CD4-positive, alpha-beta T cell treated with Interleukin-4 for 1 hour (primary cell): Measurements from ENCODE around the gene C17orf78.
"Not testable (repeated sequence)": the region's sequence is repeated elsewhere in the genome, so short reads cannot be mapped to it uniquely, and the experiment has no call there.

Experiments
- DNase-seq, 2 donors: peaks; one replicate each; pipeline ENCODE4 v3.0.0-alpha.2; 2020 to 2022

C17orf78 gene

GRCh38 chr17:37388266-37388665, 12.5 kb downstream of the C17orf78 start:
- DNase-seq, result no peak

DNA sequence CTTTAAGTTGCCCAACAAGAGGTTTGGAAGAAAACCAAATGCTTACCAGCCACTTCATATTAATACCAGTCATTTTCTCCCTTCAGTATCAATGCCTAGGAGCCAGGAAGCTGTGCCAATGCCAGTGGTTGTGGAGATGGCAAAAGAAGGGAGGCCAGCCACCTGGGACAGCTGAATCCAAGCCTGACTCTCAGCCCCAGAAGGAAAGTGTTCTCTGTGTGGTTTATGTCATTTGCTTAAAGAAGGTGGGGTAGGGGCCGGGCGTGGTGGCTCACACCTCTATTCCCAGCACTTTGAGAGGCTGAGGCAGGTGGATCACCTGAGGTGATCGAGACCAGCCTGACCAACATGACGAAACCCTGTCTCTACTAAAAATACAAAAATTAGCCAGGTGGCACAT, 13.4 kb downstream of the C17orf78 start:
- DNase-seq, result no peak

DNA sequence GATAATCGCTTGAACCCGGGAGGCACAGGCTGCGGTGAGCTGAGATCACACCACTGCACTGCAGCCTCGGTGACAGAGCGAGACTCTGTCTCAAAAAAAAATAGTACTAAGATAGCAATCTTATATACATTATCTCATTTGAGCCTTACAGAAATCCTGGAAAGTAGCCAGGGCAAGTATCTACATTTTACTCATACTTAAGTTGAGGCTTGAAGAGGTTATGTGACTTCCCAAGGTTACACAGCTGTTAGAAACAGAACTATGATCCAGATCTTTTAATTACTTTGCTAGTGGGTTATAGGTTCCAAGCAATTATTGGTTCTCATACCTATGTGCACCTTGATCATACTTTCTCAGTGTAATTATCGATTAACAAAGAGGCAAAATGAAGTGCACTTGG, 15.4 kb downstream of the C17orf78 start:
- no peak for DNase-seq

DNA sequence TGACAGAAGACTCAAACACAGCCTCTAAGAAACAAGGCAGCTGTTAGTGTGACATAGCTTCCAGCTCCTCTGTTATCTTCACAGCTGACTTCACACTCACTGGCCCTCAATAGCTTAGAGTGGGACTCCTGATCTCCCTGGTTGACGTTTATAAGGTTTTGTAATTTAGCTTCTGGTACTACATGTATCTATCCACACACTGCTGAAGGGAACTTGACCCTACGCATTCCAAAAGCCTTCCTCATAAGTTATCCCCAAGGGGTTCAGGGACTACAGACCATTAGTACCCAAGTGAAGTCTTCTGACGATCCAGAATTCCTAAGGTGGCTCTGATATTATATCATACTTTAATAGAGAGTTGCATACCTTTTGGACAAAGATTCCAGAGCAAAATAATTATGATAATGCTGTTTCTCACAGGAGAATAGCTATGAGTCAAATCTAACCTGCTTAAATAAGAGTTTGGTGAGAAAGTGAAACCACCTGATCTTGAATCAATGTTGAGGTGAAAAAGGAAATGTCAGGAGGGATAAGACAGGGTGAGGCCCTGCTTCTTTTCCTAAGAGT, 16.3 kb downstream of the C17orf78 start:
- no peak for DNase-seq

GRCh38 chr17:37393352-37393751, 17.6 kb downstream of the C17orf78 start:
- no peak for DNase-seq

DNA sequence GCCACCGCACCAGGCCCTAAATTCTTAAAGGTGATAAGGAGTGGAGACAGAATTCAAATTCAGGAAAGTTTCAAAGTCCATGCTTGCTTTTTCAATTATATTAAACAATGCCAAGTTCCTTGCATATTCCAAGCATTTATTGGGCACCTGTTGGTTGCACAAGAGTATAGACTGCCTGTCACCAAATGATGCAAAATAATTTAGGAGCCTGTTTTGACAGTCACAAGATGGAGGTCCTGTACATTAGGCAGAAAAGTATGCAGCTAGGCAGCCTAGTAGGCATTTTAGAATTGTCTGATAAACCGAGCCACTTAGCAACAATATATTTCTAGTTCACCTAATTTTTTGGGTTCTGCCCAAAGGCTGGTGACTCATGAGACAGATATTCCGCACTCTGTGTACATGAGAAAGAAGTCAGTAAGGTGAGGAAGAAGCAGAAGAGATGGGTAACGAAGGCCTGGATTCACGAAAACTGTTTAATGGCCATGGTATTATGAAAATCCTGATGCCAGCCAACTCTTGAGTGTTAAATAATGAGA, 23.5 kb downstream of the C17orf78 start:
- DNase-seq, result no peak

- DNase-seq, result no peak
These were observed 24.7 kb downstream of the C17orf78 start for GRCh38 chr17:37400505-37400904.

DNA sequence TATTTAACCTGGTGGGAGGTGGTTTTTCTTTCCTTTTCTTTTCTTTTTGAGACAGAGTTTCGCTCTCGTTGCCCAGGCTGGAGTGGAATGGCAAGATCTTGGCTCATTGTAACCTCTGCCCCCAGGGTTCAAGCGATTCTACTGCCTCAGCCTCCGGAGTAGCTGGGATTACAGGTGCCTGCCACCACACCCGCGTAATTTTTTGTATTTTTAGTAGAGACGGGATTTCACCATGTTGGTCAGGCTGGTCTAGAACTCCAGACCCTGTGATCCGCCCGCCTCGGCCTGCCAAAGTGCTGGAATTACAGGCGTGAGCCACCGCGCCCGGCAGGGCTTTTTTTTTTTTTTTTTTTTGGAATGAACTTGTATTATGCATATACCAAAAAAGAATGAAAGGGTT, 29.7 kb downstream of the C17orf78 start:
- not testable (repeated sequence) for DNase-seq

GRCh38 chr17:37405955-37406634, 30.3 kb downstream of the C17orf78 start:
- no peak for DNase-seq

- DNase-seq, result peak; percentile 70 to 78
These were observed 31.1 kb downstream of the C17orf78 start, which contains the start of the genes ACACA and TADA2A for GRCh38 chr17:37406635-37407461. ACACA (minus strand) TSS chr17:37406836; CDS start chr17:37406299, 537 bp downstream. TADA2A (plus strand) TSS chr17:37406886; CDS start chr17:37411366, 4,480 bp downstream.

DNA sequence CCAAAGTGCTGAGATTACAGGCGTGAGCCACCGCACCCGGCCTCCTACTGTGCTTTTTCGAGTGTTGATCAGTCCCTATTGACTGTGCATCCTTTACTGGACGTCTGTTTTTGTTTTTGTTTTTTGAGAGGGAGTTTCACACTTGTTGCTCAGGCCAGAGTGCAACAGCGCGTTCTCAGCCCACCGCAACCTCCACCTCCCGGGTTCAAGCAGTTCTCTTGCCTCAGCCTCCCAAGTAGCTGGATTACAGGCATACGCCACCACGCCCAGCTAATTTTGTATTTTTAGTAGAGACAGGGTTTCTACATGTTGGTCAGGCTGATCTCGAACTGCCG, 32.3 kb downstream of the C17orf78 start:
- DNase-seq, result not testable (repeated sequence)

DNA sequence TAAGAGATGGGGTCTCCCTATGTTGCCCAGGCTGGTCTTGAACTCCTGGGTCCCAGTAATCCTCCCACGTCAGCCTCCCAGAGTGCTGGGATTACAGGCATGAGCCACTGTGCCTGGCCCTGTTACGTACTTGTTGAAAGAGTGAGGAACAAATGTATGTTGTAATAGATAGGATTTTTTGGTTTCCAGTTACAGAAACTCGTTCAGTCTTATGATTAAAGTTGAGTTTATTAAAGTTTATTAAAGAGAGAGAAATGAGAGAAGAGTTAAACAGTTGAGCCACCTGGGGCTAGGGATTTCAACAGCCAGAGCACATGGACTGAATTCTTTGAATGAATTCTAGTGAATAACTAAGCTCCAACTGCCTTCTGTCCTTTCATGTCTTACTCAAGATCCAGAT, 34.6 kb downstream of the C17orf78 start:
- no peak for DNase-seq

DNA sequence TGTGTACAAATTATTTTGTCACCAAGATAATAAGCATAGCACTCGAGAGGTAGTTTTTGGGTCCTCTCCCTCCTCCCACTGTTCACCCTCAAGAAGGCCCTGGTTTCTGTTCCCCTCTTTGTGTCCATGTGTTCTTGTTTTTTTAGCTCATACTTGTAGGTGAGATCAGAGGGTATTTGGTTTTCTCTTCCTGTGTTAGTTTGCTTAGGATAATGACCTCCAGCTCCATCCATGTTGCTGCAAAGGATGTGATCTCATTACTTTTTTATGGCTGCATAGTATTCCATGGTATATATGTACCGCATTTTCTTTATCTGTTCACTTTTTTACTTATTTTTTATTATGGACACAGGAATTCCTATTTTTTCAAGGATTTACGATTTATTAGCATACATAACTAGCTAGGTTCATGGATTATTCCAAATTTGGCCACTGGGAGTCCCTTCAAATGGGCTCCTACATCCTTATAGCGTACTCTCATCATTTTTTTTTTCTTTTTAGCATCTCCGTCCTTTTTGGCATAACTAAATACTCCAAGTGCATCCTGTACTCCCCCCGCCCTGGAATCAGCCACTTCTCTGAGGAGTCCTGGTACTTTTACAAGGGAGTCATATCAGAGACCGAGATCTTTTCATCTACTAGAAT, 38.2 kb downstream of the C17orf78 start:
- no peak for DNase-seq

DNA sequence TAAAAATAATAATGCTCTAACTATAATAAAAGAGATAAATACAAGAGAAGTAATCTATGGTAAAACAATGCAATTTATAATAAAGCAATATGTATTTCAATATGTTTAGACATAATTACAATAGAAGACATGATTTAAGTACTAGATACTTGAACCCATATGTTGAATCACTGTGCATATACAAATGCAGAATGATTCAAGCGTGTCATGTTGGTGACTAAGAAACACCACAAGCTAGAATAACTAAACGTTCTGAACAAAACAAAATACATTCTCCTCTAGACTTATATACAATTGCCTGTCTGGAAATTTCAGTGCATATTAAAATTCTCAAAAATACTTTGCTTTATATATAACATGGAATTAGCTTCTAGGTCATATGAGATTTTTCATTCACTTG, 42.1 kb downstream of the C17orf78 start:
- no peak for DNase-seq

- DNase-seq, result no peak
These were observed 47.3 kb downstream of the C17orf78 start for GRCh38 chr17:37422971-37423625.

DNA sequence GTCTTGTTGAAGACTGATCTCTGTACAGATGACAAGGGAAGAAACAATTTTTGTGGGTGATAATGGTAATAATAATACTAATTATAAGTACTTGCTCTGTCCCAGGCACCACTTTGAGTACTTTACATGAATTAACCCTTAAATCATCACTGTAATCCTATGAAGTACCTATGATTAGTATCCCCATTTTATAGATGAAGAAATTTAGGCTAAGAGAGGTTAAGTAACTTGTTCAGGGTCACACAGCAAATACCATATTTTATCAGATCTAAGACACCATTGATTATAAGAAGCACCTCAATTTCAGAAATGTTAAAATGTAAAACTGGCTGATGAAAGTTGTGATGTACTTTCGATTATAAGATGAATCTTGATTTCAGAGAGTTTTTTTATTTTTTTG, 49.5 kb downstream of the C17orf78 start:
- no peak for DNase-seq

DNA sequence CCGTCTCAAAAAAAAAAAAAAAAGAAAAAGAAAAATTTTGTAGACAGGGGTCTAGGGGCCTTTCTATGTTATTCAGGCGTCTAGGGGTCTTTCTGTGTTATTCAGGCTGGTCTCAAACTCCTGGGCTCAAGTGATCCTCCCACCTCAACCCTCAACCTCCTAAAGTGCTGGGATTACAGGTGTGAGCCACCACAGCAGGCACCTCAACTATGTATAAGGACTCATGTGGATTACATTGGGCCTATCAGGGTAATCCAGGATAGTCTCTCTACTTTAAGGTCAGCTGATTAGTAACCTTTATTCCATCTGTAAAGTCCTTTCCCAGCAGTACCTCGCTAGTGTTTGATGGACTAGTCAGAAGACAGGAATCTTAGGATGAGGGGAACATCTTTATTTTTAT, 53.3 kb downstream of the C17orf78 start:
- DNase-seq, result no peak

GRCh38 chr17:37429453-37429852, 53.7 kb downstream of the C17orf78 start:
- DNase-seq, result no peak

GRCh38 chr17:37430051-37430627, 54.4 kb downstream of the C17orf78 start:
- DNase-seq, result no peak

- DNase-seq, result no peak
These were observed 56.9 kb downstream of the C17orf78 start for GRCh38 chr17:37432671-37433070.

DNA sequence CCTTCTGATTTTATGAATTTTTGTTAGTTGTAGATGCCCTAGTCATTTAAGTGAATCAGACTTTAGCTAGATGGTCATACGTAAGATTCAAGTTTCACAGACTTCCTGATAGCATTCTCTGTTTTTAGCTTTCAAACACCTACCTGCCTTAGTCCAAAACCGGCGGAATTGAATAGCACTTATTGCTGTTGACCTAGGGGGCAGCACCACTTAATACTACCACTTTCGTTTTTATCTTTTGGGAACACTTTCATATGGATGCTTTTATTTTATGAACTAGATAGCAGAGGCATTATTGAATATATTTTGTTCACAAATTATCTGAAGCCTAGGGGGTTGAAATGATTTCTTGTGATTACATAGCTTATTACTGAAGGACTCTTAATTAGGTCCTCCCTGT, 62.4 kb downstream of the C17orf78 start:
- DNase-seq, result no peak

GRCh38 chr17:37440424-37440823, 64.6 kb downstream of the C17orf78 start:
- no peak for DNase-seq
